ENCODE results near the gene PCBD2.

DNA sequence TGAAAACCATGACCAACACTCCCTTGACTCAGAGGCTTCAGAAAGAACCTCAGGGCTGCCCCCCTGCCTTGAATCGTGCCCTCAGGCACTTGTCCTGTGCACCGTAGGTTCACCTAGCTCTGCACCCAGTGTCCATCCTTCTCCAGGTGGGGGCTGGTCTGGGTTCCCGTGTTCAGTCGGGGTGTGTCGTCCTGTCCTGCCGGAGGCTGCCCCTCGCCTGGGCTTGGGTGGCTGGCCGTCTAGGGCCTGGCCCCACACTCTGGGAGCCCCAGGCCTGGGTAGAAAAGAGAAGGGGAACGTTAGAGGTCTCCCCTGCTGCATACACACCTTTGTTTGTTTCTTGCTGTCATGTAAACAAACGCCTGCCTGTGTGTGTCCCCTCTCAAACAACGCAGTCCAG lies 92.1 kb downstream of the PCBD2 start:
- TF ChIP-seq, protein P1, sequence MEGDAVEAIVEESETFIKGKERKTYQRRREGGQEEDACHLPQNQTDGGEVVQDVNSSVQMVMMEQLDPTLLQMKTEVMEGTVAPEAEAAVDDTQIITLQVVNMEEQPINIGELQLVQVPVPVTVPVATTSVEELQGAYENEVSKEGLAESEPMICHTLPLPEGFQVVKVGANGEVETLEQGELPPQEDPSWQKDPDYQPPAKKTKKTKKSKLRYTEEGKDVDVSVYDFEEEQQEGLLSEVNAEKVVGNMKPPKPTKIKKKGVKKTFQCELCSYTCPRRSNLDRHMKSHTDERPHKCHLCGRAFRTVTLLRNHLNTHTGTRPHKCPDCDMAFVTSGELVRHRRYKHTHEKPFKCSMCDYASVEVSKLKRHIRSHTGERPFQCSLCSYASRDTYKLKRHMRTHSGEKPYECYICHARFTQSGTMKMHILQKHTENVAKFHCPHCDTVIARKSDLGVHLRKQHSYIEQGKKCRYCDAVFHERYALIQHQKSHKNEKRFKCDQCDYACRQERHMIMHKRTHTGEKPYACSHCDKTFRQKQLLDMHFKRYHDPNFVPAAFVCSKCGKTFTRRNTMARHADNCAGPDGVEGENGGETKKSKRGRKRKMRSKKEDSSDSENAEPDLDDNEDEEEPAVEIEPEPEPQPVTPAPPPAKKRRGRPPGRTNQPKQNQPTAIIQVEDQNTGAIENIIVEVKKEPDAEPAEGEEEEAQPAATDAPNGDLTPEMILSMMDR (conservative IDR thresholded peaks at IDR 0.05 in 1 of 2, IDR thresholded peaks at IDR 0.05 in 1 of 2; ENCODE audit: low read depth in 1 of 2, low read length in 2 of 2): no peak
- no peak for TF ChIP-seq EZH2 (IDR thresholded peaks at IDR 0.05; ENCODE audit: low read length, missing control alignments)

Data from fibroblast of lung (primary cell).